Measurements from ENCODE around the gene UIMC1. TPM values are rescaled to one million over a fixed set of nuclear protein-coding genes. Genes with fewer than 3 reads are reported as not detected.

UIMC1 gene
- total RNA-seq, 2 experiments from 2014 or later: 42.7 to 78.5 TPM

DNA sequence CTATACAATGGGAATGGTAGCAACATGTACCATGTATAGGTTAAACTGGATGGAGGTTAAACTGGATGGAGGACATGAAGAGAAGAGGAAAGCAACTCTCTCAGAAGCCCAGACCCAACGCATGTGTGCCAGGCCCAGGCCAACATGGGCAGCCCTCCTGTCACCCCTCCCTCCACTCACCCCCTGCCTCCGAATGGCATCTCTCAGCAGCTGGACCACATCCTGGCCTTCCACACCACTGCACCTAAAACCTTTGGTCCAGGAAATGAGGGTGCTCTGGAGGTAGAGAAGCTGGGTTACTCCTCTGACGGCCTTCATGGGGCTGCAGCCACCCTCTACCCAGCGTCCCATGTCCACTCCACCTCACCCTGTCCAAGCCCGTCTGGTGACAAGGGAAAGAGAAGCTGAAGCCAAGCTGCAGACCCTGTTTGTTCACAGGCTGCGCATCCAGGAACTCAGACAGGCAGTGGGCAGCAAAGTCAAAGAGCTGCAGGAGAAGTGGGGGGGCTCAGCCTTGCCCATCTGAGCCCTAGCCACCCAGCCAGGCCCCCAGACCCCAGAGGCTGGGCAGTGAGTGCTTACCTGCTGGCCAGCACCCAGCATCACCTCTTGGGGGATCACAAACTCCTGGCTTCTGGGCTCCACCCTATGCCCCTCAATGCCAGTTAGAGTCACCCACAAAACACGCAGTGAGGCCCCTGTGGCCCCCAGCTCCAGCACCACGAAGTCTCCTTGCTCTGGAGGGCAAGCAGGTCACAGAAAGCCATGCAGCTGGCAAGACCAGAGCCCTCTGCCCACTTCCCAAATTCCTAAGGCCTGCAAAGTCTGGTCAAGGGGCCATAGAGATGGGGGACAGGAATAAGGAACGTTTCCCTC is 115.9 kb downstream of the UIMC1 start:
- DNase-seq (ENCODE audit: low spot score): no peak
- TF ChIP-seq CTCF (conservative IDR thresholded peaks at IDR 0.05; ENCODE audit: low read length) (no peak), EZH2phosphoT487 (IDR thresholded peaks at IDR 0.05; ENCODE audit: borderline replicate concordance, low read depth, low read length) (no peak)
- H3K79me2 ChIP-seq (ENCODE audit: insufficient read depth, low read depth, low read length): no peaks in the 10 kb centered on the region
- BruUV-seq (replicated peaks): no TSS peak
- H3K4me1 ChIP-seq (ENCODE audit: insufficient read depth, low read length, poor library complexity, severe bottlenecking): no peaks in the 10 kb centered on the region
- intact Hi-C loops (cut with micrococcal nuclease; ENCODE audit: unreplicated experiment): no loop called here
- ChIA-PET CTCF (ENCODE audit: unreplicated experiment) (no interaction called here), POLR2A (interaction anchor here (0.5 kb wide), 1 partner anchor 69 kb away, joined by 3 read pairs; no protein-coding TSS in a partner anchor)
- no peak overlapping the region for H3K27ac ChIP-seq (ENCODE audit: low read depth, low read length, poor library complexity, severe bottlenecking)
- H3K4me3 ChIP-seq (ENCODE audit: low read depth, low read length, poor library complexity, severe bottlenecking): no peak overlapping the region
- no peaks in the 10 kb centered on the region for H3K9me3 ChIP-seq (ENCODE audit: low read length)
- no peaks in the 10 kb centered on the region for H4K20me1 ChIP-seq (ENCODE audit: insufficient read depth, low read length)
- no peaks in the 10 kb centered on the region for H3K36me3 ChIP-seq (ENCODE audit: insufficient read depth, low read length)
- H3K4me2 ChIP-seq (ENCODE audit: low read length): no peak overlapping the region
- no peak overlapping the region for H2AFZ ChIP-seq (ENCODE audit: low read length)
- H3K9me2 ChIP-seq (ENCODE audit: insufficient read depth, low read length): no peaks in the 10 kb centered on the region

DNA sequence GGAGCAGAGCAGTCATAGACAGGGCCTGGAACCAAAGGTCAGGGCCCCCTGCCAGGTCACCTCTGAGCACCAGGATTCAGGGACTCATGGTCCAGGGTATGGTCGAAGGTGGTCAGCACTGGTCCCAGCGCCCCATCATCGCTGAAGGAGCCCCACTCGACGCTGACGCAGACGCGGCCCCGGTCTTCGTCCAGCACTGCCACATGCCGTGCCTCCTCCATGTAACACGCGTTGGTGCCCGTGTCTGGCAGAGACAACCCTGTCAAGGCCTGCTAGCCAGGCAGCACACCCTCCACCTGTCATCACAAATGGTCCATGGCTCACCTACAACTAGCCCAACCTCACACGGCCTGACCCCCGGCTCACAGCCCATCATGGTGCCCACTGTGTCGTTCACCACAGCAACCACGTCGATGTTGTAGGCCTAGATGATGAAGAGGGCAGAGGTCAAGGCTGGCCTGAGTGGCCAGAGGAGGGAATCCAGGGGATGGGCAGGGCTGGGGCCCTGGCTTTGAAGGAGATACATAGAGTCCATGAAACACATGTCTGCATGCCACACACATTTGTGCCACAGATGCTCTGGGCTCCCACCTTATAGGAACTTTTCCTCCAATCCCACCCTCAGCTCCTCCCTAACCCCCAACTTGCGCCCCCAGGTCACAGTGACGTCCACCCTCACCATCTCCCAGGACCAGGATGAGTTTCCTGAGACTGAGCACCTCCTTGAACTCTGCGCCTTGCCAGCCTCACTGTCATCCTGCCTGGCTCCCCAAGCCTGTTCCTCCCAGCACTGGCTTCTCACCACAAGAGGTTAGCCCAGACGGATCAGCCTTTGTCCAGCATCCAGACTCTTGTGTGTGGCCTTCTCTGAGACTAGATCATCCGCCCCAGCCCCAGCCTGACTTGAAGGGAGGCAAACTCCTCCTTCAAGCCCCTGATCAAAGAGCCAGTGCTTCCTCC is 117.0 kb downstream of the UIMC1 start:
- ChIA-PET CTCF (ENCODE audit: unreplicated experiment) (no interaction called here), POLR2A (no interaction called here)
- intact Hi-C loops (cut with micrococcal nuclease; ENCODE audit: unreplicated experiment): no loop called here
- BruUV-seq (replicated peaks): no TSS peak
- no peaks in the 10 kb centered on the region for H3K79me2 ChIP-seq (ENCODE audit: insufficient read depth, low read depth, low read length)
- H4K20me1 ChIP-seq (ENCODE audit: insufficient read depth, low read length): no peaks in the 10 kb centered on the region
- H3K36me3 ChIP-seq (ENCODE audit: insufficient read depth, low read length): no peaks in the 10 kb centered on the region
- no peak for DNase-seq (ENCODE audit: low spot score)
- H2AFZ ChIP-seq (ENCODE audit: low read length): no peak overlapping the region
- no peak overlapping the region for H3K27ac ChIP-seq (ENCODE audit: low read depth, low read length, poor library complexity, severe bottlenecking)
- H3K4me2 ChIP-seq (ENCODE audit: low read length): no peak overlapping the region
- no peaks in the 10 kb centered on the region for H3K9me3 ChIP-seq (ENCODE audit: low read length)
- peaks cover 10% of the 10 kb centered on the region for H3K4me1 ChIP-seq (ENCODE audit: insufficient read depth, low read length, poor library complexity, severe bottlenecking)
- TF ChIP-seq CTCF (conservative IDR thresholded peaks at IDR 0.05; ENCODE audit: low read length) (no peak), EZH2phosphoT487 (IDR thresholded peaks at IDR 0.05; ENCODE audit: borderline replicate concordance, low read depth, low read length) (no peak)
- no peaks in the 10 kb centered on the region for H3K9me2 ChIP-seq (ENCODE audit: insufficient read depth, low read length)
- H3K4me3 ChIP-seq (ENCODE audit: low read depth, low read length, poor library complexity, severe bottlenecking): no peak overlapping the region
